Peyer's patch (tissue), 4 donors: ENCODE data around the gene PRELID1. TPM values are rescaled to one million over a fixed set of nuclear protein-coding genes. Genes with fewer than 3 reads are reported as not detected.
"Not testable (repeated sequence)": the region's sequence is repeated elsewhere in the genome, so short reads cannot be mapped to it uniquely, and the experiment has no call there.

ENCODE experiments used
- DNase-seq, 3 donors: peaks; one replicate each; pipeline ENCODE4 v3.0.0-alpha.2; 2017 to 2019
- H3K27ac ChIP-seq, 4 donors: fragments of 200-600 bp; sonication (generic); one replicate each; pipeline ENCODE4 v1.5.1; 2016 to 2019
- H3K27me3 ChIP-seq, 2 donors: fragments of 200-600 bp; sonication (generic); one replicate each; pipeline ENCODE4 v1.5.1; 2019
- H3K36me3 ChIP-seq, 3 donors: fragments of 200-600 bp; sonication (generic); one replicate each; pipeline ENCODE4 v1.5.1; 2016 to 2019
- H3K4me1 ChIP-seq, 4 donors: fragments of 200-600 bp; sonication (generic); one replicate each; pipeline ENCODE4 v1.5.1; 2016 to 2019
- H3K4me3 ChIP-seq, 4 donors: fragments of 200-600 bp; sonication (generic); 1 replicate in 3 of 4; 2 replicates in 1 of 4; pipeline ENCODE4 v1.5.1; 2016 to 2019; ENCODE audit warnings: mild to moderate bottlenecking in 1 of 4
- H3K9me3 ChIP-seq, 4 donors: fragments of 200-600 bp; sonication (generic); one replicate each; pipeline ENCODE4 v1.5.1; 2016 to 2019; ENCODE audit warnings: mild to moderate bottlenecking in 1 of 4
- POLR2A ChIP-seq, 2 donors: fragments of 450-650 bp; IDR thresholded peaks; one replicate each; pipeline ENCODE4 v1.5.1; 2017; ENCODE audit warnings: antibody characterized with exemption in 2 of 2, mild to moderate bottlenecking in 2 of 2, moderate library complexity in 2 of 2
- total RNA-seq, 4 donors: library from RNA; depleted of rRNA; stranded (reverse); fragments of >200 nt; gene quantifications; one replicate each; pipeline ENCODE4 v1.1.0, GENCODE V29; 2016
- TF ChIP-seq, protein P1 (sequence below), 6 experiments: fragments of 450-650 bp in 4 of 6; fragments of 200-600 bp in 2 of 6; sonication (generic) in 1 of 6; IDR thresholded peaks; one replicate each; pipeline ENCODE4 v1.5.1; 2017 to 2019; ENCODE audit warnings: antibody characterized with exemption in 6 of 6, mild to moderate bottlenecking in 3 of 6, moderate library complexity in 1 of 6

The PRELID1 gene
- total RNA-seq, 4 donors from 2014 or later = 55.3 to 215 (median 132) TPM

DNA sequence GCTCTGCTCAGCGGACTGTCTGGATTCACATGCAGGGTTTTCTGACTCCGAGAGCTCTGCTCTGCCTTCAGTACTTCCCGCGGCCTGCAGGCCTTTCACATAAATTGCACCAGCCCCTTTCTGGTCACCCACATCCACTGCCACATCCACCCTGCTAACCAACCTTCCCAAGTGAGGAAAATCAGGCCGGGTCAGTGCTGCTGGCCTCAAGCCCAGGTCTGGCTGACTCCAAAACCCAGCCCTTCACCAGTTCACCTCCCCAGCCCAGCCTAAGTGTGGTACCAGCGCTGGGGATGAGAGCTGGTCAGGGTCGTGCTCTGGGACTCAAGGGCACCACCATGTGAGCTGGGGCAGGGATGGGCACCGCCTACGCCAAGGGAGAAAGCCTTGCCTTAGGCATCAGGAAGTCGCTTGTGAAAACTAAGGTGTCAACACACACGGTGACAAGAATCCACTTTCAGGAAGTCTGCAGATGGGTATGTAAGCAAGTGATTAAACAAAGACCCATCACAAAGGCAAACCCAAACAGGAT lies 35.6 kb downstream of the PRELID1 start:
- no peak overlapping the region for H3K27ac ChIP-seq
- peak in 1 of 3 donors; percentile 27 for DNase-seq
- TF ChIP-seq POLR2A (IDR thresholded peaks at IDR 0.05) = no peak
- TF ChIP-seq, protein P1, sequence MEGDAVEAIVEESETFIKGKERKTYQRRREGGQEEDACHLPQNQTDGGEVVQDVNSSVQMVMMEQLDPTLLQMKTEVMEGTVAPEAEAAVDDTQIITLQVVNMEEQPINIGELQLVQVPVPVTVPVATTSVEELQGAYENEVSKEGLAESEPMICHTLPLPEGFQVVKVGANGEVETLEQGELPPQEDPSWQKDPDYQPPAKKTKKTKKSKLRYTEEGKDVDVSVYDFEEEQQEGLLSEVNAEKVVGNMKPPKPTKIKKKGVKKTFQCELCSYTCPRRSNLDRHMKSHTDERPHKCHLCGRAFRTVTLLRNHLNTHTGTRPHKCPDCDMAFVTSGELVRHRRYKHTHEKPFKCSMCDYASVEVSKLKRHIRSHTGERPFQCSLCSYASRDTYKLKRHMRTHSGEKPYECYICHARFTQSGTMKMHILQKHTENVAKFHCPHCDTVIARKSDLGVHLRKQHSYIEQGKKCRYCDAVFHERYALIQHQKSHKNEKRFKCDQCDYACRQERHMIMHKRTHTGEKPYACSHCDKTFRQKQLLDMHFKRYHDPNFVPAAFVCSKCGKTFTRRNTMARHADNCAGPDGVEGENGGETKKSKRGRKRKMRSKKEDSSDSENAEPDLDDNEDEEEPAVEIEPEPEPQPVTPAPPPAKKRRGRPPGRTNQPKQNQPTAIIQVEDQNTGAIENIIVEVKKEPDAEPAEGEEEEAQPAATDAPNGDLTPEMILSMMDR (IDR thresholded peaks at IDR 0.05) = no peak
- H3K4me1 ChIP-seq = no peaks in the 10 kb centered on the region
- H3K4me3 ChIP-seq = no peak overlapping the region
- peaks cover 0 to 76% (median 0%) of the 10 kb centered on the region in 3 donors for H3K36me3 ChIP-seq
- no peaks in the 10 kb centered on the region for H3K27me3 ChIP-seq
- no peaks in the 10 kb centered on the region for H3K9me3 ChIP-seq

DNA sequence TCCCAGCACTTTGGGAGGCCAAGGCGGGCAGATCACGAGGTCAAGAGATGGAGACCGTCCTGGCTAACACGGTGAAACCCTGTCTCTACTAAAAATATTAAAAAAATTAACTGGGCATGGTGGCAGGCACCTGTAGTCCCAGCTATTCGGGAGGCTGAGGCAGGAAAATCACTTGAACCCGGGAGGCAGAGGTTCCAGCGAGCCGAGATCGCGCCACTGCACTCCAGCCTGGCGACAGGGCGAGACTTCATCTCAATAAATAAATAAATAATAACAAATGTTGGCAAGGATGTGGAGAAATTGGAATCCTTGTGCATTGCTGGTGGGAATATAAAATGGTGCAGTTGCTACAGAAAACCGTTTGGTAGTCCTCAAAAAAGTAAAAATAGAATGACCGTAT lies 39.4 kb downstream of the PRELID1 start:
- H3K27ac ChIP-seq, H3K4me1 ChIP-seq, DNase-seq, H3K9me3 ChIP-seq, H3K27me3 ChIP-seq, H3K4me3 ChIP-seq: not testable (repeated sequence)
- H3K36me3 ChIP-seq = peaks cover 0 to 56% (median 0%) of the 10 kb centered on the region in 3 donors

DNA sequence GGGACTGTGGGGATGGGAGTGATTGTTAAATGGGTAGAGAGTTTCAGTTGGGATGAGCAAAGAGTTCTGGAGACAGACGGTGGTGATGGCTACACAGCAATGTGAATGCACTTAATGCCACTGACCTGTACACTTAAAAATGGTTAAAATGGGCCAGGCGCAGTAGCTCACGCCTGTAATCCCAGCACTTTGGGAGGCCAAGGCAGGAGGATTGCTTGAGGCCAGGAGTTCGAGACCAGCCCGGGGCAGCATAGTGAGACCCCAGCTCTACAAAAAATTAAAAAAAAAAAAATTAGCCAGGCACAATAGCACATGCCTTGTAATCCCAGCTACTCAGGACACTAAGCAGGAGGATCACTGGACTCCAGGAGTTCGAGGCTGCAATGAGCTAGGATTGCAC lies 40.2 kb downstream of the PRELID1 start:
- peaks cover 0 to under 1% (median 0%) of the 10 kb centered on the region in 4 donors for H3K4me1 ChIP-seq
- H3K27me3 ChIP-seq = no peaks in the 10 kb centered on the region
- H3K9me3 ChIP-seq = no peaks in the 10 kb centered on the region
- no peak overlapping the region for H3K4me3 ChIP-seq
- peaks cover 0 to 49% (median 0%) of the 10 kb centered on the region in 3 donors for H3K36me3 ChIP-seq
- no peak for DNase-seq
- no peak overlapping the region for H3K27ac ChIP-seq
- TF ChIP-seq, protein P1 (IDR thresholded peaks at IDR 0.05) = no peak
- TF ChIP-seq POLR2A (IDR thresholded peaks at IDR 0.05) = no peak

DNA sequence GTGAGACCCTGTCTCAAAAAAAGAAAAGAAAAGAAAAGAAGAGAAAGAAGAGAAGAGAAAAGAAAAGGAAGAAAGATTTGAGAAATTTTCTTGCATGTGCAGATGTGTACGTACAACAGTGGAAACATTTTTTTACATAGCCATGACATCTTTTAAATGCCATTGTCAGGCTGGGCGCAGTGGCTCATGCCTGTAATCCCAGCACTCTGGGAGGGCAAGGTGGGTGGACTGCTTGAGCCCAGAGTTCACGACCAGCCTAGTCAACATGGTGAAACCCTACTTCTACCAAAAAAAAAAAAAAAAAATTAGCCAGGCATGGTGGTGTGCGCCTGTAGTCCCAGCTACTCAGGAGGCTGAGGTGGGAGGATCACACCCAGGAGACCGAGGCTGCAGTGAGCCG lies 41.3 kb downstream of the PRELID1 start:
- Histone ChIP-seq H3K4me3 (no peak overlapping the region), H3K27ac (no peak overlapping the region), H3K4me1 (peaks cover 1 to 12% (median 4%) of the 10 kb centered on the region in 4 donors), H3K36me3 (peaks cover 0 to 52% (median 0%) of the 10 kb centered on the region in 3 donors), H3K9me3 (no peaks in the 10 kb centered on the region), H3K27me3 (no peaks in the 10 kb centered on the region)
- TF ChIP-seq, protein P1 (IDR thresholded peaks at IDR 0.05) = no peak
- no peak for TF ChIP-seq POLR2A (IDR thresholded peaks at IDR 0.05)
- DNase-seq = no peak

DNA sequence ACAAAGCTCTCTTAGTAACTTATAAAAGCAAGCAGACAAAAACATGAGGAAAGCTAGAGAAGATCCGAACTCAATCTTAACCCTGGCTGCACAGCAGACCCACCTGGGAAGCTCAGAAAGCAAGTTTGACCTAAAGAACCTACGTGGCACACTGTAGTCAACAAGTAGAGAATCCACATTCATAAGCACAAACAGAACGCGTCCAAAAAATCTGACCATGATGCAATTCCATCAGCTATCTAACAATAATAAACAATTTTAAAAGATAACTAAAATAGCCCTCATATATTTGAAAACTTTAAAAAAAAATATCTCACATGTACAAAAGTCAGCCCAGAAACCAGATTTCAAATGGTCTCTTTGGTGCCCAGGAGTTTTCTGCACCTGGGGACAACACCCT lies 43.2 kb downstream of the PRELID1 start:
- Histone ChIP-seq H3K27ac (no peak overlapping the region), H3K4me1 (peaks cover 4 to 22% (median 13%) of the 10 kb centered on the region in 4 donors), H3K4me3 (no peak overlapping the region), H3K27me3 (no peaks in the 10 kb centered on the region), H3K9me3 (no peaks in the 10 kb centered on the region), H3K36me3 (peaks cover 0 to 43% (median 0%) of the 10 kb centered on the region in 3 donors)
- TF ChIP-seq POLR2A (IDR thresholded peaks at IDR 0.05) = no peak
- TF ChIP-seq, protein P1 (IDR thresholded peaks at IDR 0.05) = no peak
- no peak for DNase-seq

DNA sequence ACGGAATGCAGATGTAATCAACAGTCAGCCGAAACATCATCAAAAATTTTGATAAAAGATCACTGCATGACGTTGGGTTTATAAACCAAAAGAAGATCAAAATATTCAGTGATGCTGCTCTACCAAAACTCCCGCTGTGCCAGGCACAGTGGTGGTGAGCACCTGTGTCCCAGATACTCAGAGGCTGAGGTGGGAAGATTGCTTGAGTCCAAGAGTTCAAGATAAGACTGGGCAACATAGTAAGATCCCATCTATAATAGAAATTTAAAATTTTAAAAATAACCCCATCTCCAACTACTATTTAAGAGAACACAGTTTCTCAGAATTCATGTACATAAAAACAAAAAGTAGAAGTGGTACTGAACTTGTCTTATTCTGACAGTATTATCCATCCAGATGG lies 44.1 kb downstream of the PRELID1 start:
- no peak for TF ChIP-seq POLR2A (IDR thresholded peaks at IDR 0.05)
- TF ChIP-seq, protein P1 (IDR thresholded peaks at IDR 0.05) = no peak
- Histone ChIP-seq H3K27ac (no peak overlapping the region), H3K36me3 (peaks cover 0 to 36% (median 0%) of the 10 kb centered on the region in 3 donors), H3K4me3 (no peak overlapping the region), H3K27me3 (no peaks in the 10 kb centered on the region), H3K4me1 (peaks cover 4 to 22% (median 13%) of the 10 kb centered on the region in 4 donors), H3K9me3 (no peaks in the 10 kb centered on the region)
- no peak for DNase-seq
